Measurements from ENCODE around the gene KCND2. TPM values are rescaled to one million over a fixed set of nuclear protein-coding genes. Genes with fewer than 3 reads are reported as not detected.
A peak's percentile ranks its signal among the peaks of the same experiment; 100 is the strongest.
"Not testable (repeated sequence)": the region's sequence is repeated elsewhere in the genome, so short reads cannot be mapped to it uniquely, and the experiment has no call there.

The KCND2 gene
- total RNA-seq, 4 donors from 2014 or later = 0.07 to 0.93 (median 0.30) TPM

DNA sequence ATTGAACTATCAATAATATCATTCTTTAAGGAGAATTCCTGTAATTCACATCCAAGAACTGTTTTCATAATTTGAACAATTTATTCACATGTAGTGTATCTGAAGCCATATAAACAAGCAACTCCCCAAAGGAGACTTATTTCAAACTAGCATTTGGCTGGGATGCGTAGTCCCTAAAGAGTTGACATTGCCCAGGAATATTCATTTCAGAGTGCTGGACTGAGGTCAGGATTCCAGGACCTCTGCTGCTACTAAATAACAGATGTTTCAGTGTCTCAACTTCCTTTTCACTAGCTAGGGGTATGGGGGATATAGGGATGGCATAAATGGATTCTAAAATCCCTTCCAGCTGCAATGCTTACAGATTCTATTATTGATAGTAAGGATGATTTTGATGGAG lies 408.0 kb downstream of the KCND2 start:
- Histone ChIP-seq H3K9me3 (no peaks in the 10 kb centered on the region), H3K4me1 (no peaks in the 10 kb centered on the region), H3K36me3 (no peaks in the 10 kb centered on the region), H3K27me3 (no peaks in the 10 kb centered on the region), H3K4me3 (no peak overlapping the region), H3K27ac (no peak overlapping the region)
- intact Hi-C loops (cut with DNase I; ENCODE audit: low total_unique reads) = no loop called here
- TF ChIP-seq POLR2A (IDR thresholded peaks at IDR 0.05) = no peak
- TF ChIP-seq, protein P1, sequence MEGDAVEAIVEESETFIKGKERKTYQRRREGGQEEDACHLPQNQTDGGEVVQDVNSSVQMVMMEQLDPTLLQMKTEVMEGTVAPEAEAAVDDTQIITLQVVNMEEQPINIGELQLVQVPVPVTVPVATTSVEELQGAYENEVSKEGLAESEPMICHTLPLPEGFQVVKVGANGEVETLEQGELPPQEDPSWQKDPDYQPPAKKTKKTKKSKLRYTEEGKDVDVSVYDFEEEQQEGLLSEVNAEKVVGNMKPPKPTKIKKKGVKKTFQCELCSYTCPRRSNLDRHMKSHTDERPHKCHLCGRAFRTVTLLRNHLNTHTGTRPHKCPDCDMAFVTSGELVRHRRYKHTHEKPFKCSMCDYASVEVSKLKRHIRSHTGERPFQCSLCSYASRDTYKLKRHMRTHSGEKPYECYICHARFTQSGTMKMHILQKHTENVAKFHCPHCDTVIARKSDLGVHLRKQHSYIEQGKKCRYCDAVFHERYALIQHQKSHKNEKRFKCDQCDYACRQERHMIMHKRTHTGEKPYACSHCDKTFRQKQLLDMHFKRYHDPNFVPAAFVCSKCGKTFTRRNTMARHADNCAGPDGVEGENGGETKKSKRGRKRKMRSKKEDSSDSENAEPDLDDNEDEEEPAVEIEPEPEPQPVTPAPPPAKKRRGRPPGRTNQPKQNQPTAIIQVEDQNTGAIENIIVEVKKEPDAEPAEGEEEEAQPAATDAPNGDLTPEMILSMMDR (IDR thresholded peaks at IDR 0.05 in 4 of 5, conservative IDR thresholded peaks at IDR 0.05 in 1 of 5) = no peak
- DNase-seq (no peak), ATAC-seq (peak in 1 of 2 donors; percentile 26)
- in situ Hi-C loops (cut with MboI; ENCODE audit: low sequenced_read_pairs in 4 of 4) = no loop called here

DNA sequence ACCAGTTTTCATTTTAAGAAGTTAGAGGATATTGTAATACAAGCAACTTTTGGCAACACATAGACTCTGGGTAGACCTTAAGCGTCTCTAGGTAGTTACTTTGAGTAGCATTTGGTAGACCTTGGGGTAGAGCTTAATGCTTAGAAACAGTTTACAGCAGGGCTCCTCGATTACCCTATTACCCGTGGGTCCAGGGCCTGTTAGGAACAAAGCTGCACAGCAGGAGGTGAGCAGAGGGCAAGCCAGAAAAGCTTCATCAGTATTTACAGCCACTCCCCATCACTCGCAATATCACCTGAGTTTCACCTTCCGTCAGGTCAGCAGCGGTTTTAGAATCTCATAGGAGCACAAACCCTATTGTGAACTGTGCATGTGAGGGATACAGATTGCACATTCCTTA lies 411.5 kb downstream of the KCND2 start:
- DNase-seq = no peak
- no peaks in the 10 kb centered on the region for H3K36me3 ChIP-seq
- intact Hi-C loops (cut with DNase I; ENCODE audit: low total_unique reads) (no loop called here), in situ Hi-C loops (cut with MboI; ENCODE audit: low sequenced_read_pairs in 4 of 4) (no loop called here)
- no peaks in the 10 kb centered on the region for H3K27me3 ChIP-seq
- no peaks in the 10 kb centered on the region for H3K4me1 ChIP-seq
- no peak for TF ChIP-seq POLR2A (IDR thresholded peaks at IDR 0.05)
- TF ChIP-seq, protein P1 (IDR thresholded peaks at IDR 0.05 in 4 of 5, conservative IDR thresholded peaks at IDR 0.05 in 1 of 5) = no peak
- ATAC-seq = no peak
- no peak overlapping the region for H3K4me3 ChIP-seq
- no peak overlapping the region for H3K27ac ChIP-seq
- H3K9me3 ChIP-seq = no peaks in the 10 kb centered on the region

DNA sequence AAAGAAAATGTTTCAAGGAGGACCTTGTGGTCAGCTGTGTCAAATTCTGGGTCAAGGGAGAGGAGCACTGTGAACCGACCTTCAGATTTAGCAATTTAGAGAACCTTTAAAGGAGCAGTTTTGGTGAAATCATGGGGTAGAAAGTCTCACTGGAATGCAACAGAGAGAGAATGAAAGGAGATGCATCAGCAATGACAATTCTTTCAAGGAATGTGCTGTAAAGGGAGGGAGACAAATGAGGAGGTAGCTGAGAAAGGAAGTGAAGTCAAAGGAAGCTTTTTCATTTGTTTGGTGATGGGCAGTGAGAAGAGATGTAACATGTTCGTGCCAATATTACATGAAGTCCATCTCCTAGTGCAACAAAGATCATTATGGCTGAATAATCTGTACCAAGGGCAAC lies 418.9 kb downstream of the KCND2 start:
- no peaks in the 10 kb centered on the region for H3K27me3 ChIP-seq
- H3K4me3 ChIP-seq = no peak overlapping the region
- DNase-seq = no peak
- H3K36me3 ChIP-seq = no peaks in the 10 kb centered on the region
- H3K27ac ChIP-seq = no peak overlapping the region
- no peak for TF ChIP-seq POLR2A (IDR thresholded peaks at IDR 0.05)
- TF ChIP-seq, protein P1 (IDR thresholded peaks at IDR 0.05 in 4 of 5, conservative IDR thresholded peaks at IDR 0.05 in 1 of 5) = no peak
- ATAC-seq = no peak
- no peaks in the 10 kb centered on the region for H3K4me1 ChIP-seq
- intact Hi-C loops (cut with DNase I; ENCODE audit: low total_unique reads) = no loop called here
- no peaks in the 10 kb centered on the region for H3K9me3 ChIP-seq
- in situ Hi-C loops (cut with MboI; ENCODE audit: low sequenced_read_pairs in 4 of 4) = no loop called here

DNA sequence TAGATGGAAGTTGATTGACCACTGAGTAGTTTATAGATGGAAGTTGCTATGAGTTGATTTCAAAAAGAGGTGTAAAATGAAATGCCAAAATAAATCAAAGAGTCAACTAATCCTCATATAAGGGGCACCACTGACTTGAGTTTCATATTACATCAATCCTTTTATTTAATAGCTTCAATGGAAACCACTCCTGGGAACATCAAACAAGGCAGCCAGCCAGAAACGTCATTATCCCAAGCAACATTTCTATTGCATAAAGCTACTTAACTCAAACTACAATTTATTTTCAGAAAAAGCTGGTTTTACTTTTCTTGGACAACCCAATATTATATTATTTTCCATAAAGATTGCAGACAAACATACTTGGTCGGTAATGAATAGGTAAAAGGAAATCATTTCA lies 422.9 kb downstream of the KCND2 start:
- no peak overlapping the region for H3K27ac ChIP-seq
- no peaks in the 10 kb centered on the region for H3K36me3 ChIP-seq
- ATAC-seq = no peak
- in situ Hi-C loops (cut with MboI; ENCODE audit: low sequenced_read_pairs in 4 of 4) = no loop called here
- intact Hi-C loops (cut with DNase I; ENCODE audit: low total_unique reads) = no loop called here
- no peaks in the 10 kb centered on the region for H3K27me3 ChIP-seq
- TF ChIP-seq POLR2A (IDR thresholded peaks at IDR 0.05) = no peak
- TF ChIP-seq, protein P1 (IDR thresholded peaks at IDR 0.05 in 4 of 5, conservative IDR thresholded peaks at IDR 0.05 in 1 of 5) = no peak
- H3K4me1 ChIP-seq = no peaks in the 10 kb centered on the region
- no peak overlapping the region for H3K4me3 ChIP-seq
- H3K9me3 ChIP-seq = no peaks in the 10 kb centered on the region
- no peak for DNase-seq

DNA sequence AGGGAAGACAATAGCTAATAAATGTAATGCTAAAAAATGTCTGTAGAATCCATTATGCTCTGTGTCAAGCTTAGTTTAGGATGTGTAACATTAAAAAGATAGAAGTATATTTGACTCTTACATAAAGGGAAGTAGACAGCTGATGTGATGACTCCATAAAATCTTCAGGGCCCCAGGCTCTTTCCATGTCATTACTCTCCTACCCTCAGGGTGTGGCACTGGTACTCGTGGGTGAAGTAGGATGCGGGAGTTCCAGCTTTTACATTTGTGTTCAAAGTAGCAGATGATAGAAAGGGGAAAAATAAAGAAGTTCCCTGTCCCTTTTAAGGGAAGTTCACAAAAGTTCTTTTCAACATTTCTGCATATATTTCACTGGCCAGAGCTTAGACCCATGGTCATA lies 427.8 kb downstream of the KCND2 start:
- no peak overlapping the region for H3K4me3 ChIP-seq
- H3K27ac ChIP-seq = no peak overlapping the region
- ATAC-seq = no peak
- in situ Hi-C loops (cut with MboI; ENCODE audit: low sequenced_read_pairs in 4 of 4) = no loop called here
- no peaks in the 10 kb centered on the region for H3K27me3 ChIP-seq
- no peaks in the 10 kb centered on the region for H3K4me1 ChIP-seq
- no peaks in the 10 kb centered on the region for H3K9me3 ChIP-seq
- DNase-seq = no peak
- H3K36me3 ChIP-seq = no peaks in the 10 kb centered on the region
- TF ChIP-seq, protein P1 (IDR thresholded peaks at IDR 0.05 in 4 of 5, conservative IDR thresholded peaks at IDR 0.05 in 1 of 5) = no peak
- TF ChIP-seq POLR2A (IDR thresholded peaks at IDR 0.05) = no peak
- intact Hi-C loops (cut with DNase I; ENCODE audit: low total_unique reads) = no loop called here

DNA sequence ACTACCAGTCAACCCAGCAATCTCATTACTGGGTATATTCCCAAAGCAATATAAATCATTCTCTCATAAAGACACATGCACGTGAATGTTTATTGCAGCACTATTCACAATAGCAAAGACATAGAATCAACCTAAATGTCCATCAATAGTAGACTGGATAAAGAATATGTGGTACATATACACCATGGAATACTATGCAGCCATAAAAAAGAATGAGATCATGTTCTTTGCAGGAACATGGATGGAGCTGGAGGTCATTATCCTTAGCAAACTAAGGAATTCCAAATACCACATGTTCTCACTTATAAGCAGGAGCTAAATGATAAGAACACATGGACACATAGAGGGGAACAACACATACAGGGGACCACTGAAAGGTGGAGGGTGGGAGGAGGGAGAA lies 429.4 kb downstream of the KCND2 start:
- in situ Hi-C loops (cut with MboI; ENCODE audit: low sequenced_read_pairs in 4 of 4); intact Hi-C loops (cut with DNase I; ENCODE audit: low total_unique reads); H3K36me3 ChIP-seq; H3K27ac ChIP-seq; H3K9me3 ChIP-seq; H3K27me3 ChIP-seq; H3K4me3 ChIP-seq; DNase-seq; ATAC-seq; H3K4me1 ChIP-seq: not testable (repeated sequence)

All from gastrocnemius medialis (tissue), 4 donors.